Embryonic facial prominence (tissue), 1 donor: ENCODE measurements around the gene GNAQ.

Source experiments
- DNase-seq: peaks from one replicate; pipeline ENCODE4 v3.0.0-alpha.2; 2016; ENCODE audit errors: extremely low spot score

Gene GNAQ

GRCh38 chr9:77974434-77974833 is 57.2 kb downstream of the GNAQ start:
- no peak for DNase-seq

GRCh38 chr9:77969083-77969482 is 62.5 kb downstream of the GNAQ start:
- DNase-seq: no peak

- no peak for DNase-seq
Observed at GRCh38 chr9:77968506-77968905, 63.1 kb downstream of the GNAQ start.

GRCh38 chr9:77966718-77967117 is 64.9 kb downstream of the GNAQ start:
- DNase-seq: no peak

GRCh38 chr9:77965445-77966123 is 66.0 kb downstream of the GNAQ start:
- DNase-seq: no peak

GRCh38 chr9:77964258-77964657 is 67.4 kb downstream of the GNAQ start:
- no peak for DNase-seq

GRCh38 chr9:77961541-77961940 is 70.1 kb downstream of the GNAQ start:
- no peak for DNase-seq

- no peak for DNase-seq
Observed at GRCh38 chr9:77960356-77961153, 71.1 kb downstream of the GNAQ start.

GRCh38 chr9:77959803-77960202 is 71.8 kb downstream of the GNAQ start:
- DNase-seq: no peak

- no peak for DNase-seq
Observed at GRCh38 chr9:77957652-77958051, 74.0 kb downstream of the GNAQ start.

- DNase-seq: no peak
Observed at GRCh38 chr9:77956555-77956954, 75.1 kb downstream of the GNAQ start.

GRCh38 chr9:77954666-77955015 is 77.0 kb downstream of the GNAQ start:
- DNase-seq: no peak

GRCh38 chr9:77954013-77954665 is 77.5 kb downstream of the GNAQ start:
- DNase-seq: no peak

GRCh38 chr9:77953590-77953989 is 78.0 kb downstream of the GNAQ start:
- no peak for DNase-seq

- DNase-seq: no peak
Observed at GRCh38 chr9:77952635-77953328, 78.8 kb downstream of the GNAQ start.

GRCh38 chr9:77951369-77951768 is 80.2 kb downstream of the GNAQ start:
- no peak for DNase-seq

GRCh38 chr9:77949751-77950436 is 81.7 kb downstream of the GNAQ start:
- no peak for DNase-seq

GRCh38 chr9:77947651-77948050 is 84.0 kb downstream of the GNAQ start:
- DNase-seq: no peak

GRCh38 chr9:77946969-77947620 is 84.5 kb downstream of the GNAQ start:
- DNase-seq: no peak

- no peak for DNase-seq
Observed at GRCh38 chr9:77946296-77946695, 85.3 kb downstream of the GNAQ start.

- no peak for DNase-seq
Observed at GRCh38 chr9:77945798-77946197, 85.8 kb downstream of the GNAQ start.
